Measurements from ENCODE around the gene KCNC3.

KCNC3 gene

GRCh38 chr19:50310759-50311465, 18.3 kb downstream of the KCNC3 start:
- no peaks in the 10 kb centered on the region for H3K27me3 ChIP-seq (ENCODE audit: control insufficient read depth, insufficient read depth, low read length)
- no peak overlapping the region for H2AFZ ChIP-seq
- no peak overlapping the region for H3K27ac ChIP-seq
- peaks cover 19% of the 10 kb centered on the region for H3K4me1 ChIP-seq
- H3K4me3 ChIP-seq (ENCODE audit: low read depth, low read length) = no peak overlapping the region
- no peak overlapping the region for H3K9ac ChIP-seq
- no peak overlapping the region for H3K4me2 ChIP-seq (ENCODE audit: low read length)
- H3K9me3 ChIP-seq (ENCODE audit: control insufficient read depth, low read length) = no peaks in the 10 kb centered on the region
- no peaks in the 10 kb centered on the region for H3K79me2 ChIP-seq
- H3K36me3 ChIP-seq (ENCODE audit: control insufficient read depth, insufficient read depth, low read length) = no peaks in the 10 kb centered on the region
- TF ChIP-seq CTCF (IDR thresholded peaks at IDR 0.05) = no peak

GRCh38 chr19:50309396-50310125, 19.6 kb downstream of the KCNC3 start:
- H3K79me2 ChIP-seq = no peaks in the 10 kb centered on the region
- peaks cover 15% of the 10 kb centered on the region for H3K4me1 ChIP-seq
- H3K27me3 ChIP-seq (ENCODE audit: control insufficient read depth, insufficient read depth, low read length) = no peaks in the 10 kb centered on the region
- no peak overlapping the region for H2AFZ ChIP-seq
- no peak for TF ChIP-seq CTCF (IDR thresholded peaks at IDR 0.05)
- H3K36me3 ChIP-seq (ENCODE audit: control insufficient read depth, insufficient read depth, low read length) = no peaks in the 10 kb centered on the region
- H3K9ac ChIP-seq = no peak overlapping the region
- no peak overlapping the region for H3K4me3 ChIP-seq (ENCODE audit: low read depth, low read length)
- H3K9me3 ChIP-seq (ENCODE audit: control insufficient read depth, low read length) = no peaks in the 10 kb centered on the region
- H3K27ac ChIP-seq = no peak overlapping the region
- H3K4me2 ChIP-seq (ENCODE audit: low read length) = no peak overlapping the region

- Histone ChIP-seq H3K4me3 (ENCODE audit: low read depth, low read length) (no peak overlapping the region), H3K4me1 (peaks cover 10% of the 10 kb centered on the region), H3K36me3 (ENCODE audit: control insufficient read depth, insufficient read depth, low read length) (no peaks in the 10 kb centered on the region)
Observed at GRCh38 chr19:50308991-50309390, 20.2 kb downstream of the KCNC3 start.

GRCh38 chr19:50303558-50303957, 25.6 kb downstream of the KCNC3 start:
- Histone ChIP-seq H2AFZ (no peak overlapping the region), H3K27ac (no peak overlapping the region)

More at GRCh38 chr19:50308991-50309390, 20.2 kb downstream of the KCNC3 start:
- H3K9ac ChIP-seq = no peak overlapping the region
- H3K27me3 ChIP-seq (ENCODE audit: control insufficient read depth, insufficient read depth, low read length) = no peaks in the 10 kb centered on the region
- no peaks in the 10 kb centered on the region for H3K79me2 ChIP-seq
- H2AFZ ChIP-seq = no peak overlapping the region
- no peak overlapping the region for H3K4me2 ChIP-seq (ENCODE audit: low read length)
- H3K9me3 ChIP-seq (ENCODE audit: control insufficient read depth, low read length) = no peaks in the 10 kb centered on the region
- TF ChIP-seq CTCF (IDR thresholded peaks at IDR 0.05) = no peak
- H3K27ac ChIP-seq = no peak overlapping the region

More at GRCh38 chr19:50303558-50303957, 25.6 kb downstream of the KCNC3 start:
- no peaks in the 10 kb centered on the region for H3K79me2 ChIP-seq
- H3K4me2 ChIP-seq (ENCODE audit: low read length) = no peak overlapping the region
- no peaks in the 10 kb centered on the region for H3K4me1 ChIP-seq
- H3K27me3 ChIP-seq (ENCODE audit: control insufficient read depth, insufficient read depth, low read length) = no peaks in the 10 kb centered on the region
- TF ChIP-seq CTCF (IDR thresholded peaks at IDR 0.05) = no peak
- no peaks in the 10 kb centered on the region for H3K36me3 ChIP-seq (ENCODE audit: control insufficient read depth, insufficient read depth, low read length)
- H3K9me3 ChIP-seq (ENCODE audit: control insufficient read depth, low read length) = no peaks in the 10 kb centered on the region
- no peak overlapping the region for H3K9ac ChIP-seq
- H3K4me3 ChIP-seq (ENCODE audit: low read depth, low read length) = no peak overlapping the region
